GM18519 (cell line): ENCODE measurements around the gene OR2M3.
"Not testable (repeated sequence)": the region's sequence is repeated elsewhere in the genome, so short reads cannot be mapped to it uniquely, and the experiment has no call there.

Experiments
- ATAC-seq: cut with Tn5 transposase; IDR thresholded peaks from one replicate; pipeline ENCODE4 v1.9.1; 2021; ENCODE audit warnings: mild to moderate bottlenecking, moderate library complexity; ENCODE audit not compliant: unreplicated experiment, low FRiP score

Gene OR2M3, protein sequence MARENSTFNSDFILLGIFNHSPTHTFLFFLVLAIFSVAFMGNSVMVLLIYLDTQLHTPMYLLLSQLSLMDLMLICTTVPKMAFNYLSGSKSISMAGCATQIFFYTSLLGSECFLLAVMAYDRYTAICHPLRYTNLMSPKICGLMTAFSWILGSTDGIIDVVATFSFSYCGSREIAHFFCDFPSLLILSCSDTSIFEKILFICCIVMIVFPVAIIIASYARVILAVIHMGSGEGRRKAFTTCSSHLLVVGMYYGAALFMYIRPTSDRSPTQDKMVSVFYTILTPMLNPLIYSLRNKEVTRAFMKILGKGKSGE

DNA sequence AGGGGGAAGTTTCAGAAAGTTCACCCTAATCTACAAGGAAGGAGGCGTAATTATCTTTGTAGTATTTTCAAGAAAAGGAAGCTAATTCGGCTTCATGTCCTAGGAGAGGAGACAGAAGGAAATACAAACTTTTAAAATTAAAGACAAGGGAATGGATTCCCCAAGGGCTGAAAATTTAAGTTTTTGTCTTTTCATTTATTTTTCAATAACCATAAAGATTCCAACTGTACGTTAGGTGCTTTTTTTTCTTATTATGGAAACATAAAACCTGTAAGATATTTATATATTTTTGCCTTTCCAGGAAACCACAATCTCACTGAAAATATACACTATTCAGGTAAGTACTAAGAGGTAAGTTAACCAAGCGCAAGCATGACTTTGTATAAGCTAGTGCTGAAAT, at the start of gene OR2M3:
OR2M3 (plus strand) TSS at position 301 of the 400 bp plus-strand sequence. CDS start 5,803 bp downstream, outside the sequence.
- ATAC-seq = no peak

- no peak for ATAC-seq
These were observed 44.8 kb upstream of the OR2M3 start for GRCh38 chr1:248152056-248152827.

- no peak for ATAC-seq
These were observed 41.1 kb upstream of the OR2M3 start for GRCh38 chr1:248155927-248156326.

DNA sequence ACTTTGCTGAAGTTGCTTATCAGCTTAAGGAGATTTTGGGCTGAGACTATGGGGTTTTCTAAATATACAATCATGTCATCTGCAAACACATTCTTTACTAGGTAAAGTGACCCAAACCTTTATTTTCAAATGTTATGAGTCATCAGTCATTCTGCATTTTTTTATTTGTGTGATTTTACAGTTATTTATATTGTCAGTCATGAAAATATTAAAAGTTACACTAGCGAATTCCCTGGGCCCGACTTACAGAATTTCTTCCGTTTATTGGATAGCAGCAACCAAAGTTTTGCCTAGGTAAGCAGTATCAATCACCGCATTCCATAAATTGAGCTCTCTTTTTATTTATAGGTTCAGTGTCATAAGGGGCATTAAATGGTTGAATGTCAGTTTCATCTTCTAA, 38.3 kb upstream of the OR2M3 start:
- ATAC-seq = no peak

DNA sequence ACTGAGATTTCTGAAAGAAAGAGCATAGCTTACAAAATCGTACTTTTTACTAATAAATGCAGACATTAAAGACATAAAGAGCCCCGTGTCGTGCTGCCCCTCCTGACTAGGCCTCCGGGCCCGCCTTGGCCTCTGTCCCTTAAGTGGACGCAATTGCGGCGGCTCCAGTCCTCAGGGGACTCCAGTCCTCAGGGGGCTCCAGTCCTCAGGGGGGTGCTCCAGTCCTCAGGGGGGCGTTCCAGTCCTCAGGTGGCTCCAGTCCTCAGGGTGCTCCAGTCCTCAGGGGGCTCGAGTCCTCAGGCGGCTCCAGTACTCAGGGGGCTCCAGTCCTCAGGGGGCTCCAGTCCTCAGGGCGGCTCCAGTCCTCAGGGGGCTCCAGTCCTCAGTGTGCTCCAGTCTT, 33.0 kb upstream of the OR2M3 start:
- ATAC-seq = no peak

DNA sequence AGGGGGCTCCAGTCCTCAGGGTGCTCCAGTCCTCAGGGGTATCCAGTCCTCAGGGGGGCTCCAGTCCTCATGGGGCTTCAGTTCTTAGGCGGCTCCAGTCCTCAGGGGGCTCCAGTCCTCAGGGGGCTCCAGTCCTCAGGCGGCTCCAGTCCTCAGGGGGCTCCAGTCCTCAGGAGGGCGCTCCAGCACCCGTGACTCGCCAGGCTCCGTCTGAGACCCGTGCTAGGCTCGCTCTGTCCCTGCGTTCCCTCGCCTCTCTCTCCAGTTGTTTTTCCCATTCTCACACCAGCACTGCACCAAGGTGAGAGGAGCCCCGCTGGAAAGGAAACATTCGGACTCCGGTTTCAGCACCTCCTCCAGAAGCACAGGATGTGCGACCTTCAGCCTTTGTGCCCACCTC, 31.9 kb upstream of the OR2M3 start:
- ATAC-seq = no peak

GRCh38 chr1:248174521-248174920, 22.5 kb upstream of the OR2M3 start, which contains the start of gene OR2M2:
Gene OR2M2, plus strand, starts transcription at chr1:248174821. Its CDS starts 5,165 bp downstream, at chr1:248179986.
- ATAC-seq = no peak

- ATAC-seq = peak; percentile 64
These were observed 13.1 kb upstream of the OR2M3 start for GRCh38 chr1:248183996-248184395.

- no peak for ATAC-seq
These were observed 9.7 kb upstream of the OR2M3 start for GRCh38 chr1:248187363-248187762.

- no peak for ATAC-seq
These were observed 8.0 kb upstream of the OR2M3 start for GRCh38 chr1:248189026-248189425.

- ATAC-seq = no peak
These were observed 2.9 kb upstream of the OR2M3 start for GRCh38 chr1:248194117-248194516.

DNA sequence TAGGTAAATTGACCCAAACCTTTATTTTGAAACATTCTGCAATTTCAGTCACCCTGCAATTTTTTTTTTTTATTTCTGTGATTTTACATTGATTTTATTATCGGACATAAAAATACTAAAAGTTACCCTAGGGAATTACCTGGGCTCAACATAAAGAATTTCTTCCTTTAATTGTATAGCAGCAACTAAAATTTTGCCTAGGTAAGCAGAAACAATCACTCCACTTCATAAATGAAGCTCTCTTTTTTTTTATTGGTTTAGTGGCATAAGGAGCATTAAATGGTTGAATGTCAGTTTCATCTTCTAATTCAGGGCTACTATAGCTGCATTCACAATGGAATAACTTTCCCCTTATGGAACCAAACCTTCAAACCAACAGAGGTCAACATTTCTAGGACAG, 18.8 kb downstream of the OR2M3 start:
- ATAC-seq = no peak

DNA sequence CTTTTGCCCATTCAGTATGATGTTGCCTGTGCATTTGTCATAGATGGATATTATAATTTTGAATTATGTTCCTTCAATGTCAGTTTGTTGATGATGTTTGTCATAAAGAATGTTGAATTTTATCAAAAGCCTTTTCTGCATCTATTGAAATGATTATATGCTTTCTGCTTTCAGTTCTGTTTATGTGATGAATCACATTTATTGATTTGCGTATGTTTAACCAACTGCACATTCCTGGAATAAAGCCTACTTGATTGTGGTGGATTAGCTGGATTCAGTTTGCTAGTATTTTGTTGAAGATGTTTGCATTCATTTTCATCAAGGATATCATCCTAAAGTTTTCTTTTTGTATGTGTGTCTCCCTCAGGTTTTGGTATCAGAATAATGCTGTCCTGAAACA, 28.5 kb downstream of the OR2M3 start:
- no peak for ATAC-seq

- ATAC-seq = no peak
These were observed 32.4 kb downstream of the OR2M3 start for GRCh38 chr1:248229360-248229908.

DNA sequence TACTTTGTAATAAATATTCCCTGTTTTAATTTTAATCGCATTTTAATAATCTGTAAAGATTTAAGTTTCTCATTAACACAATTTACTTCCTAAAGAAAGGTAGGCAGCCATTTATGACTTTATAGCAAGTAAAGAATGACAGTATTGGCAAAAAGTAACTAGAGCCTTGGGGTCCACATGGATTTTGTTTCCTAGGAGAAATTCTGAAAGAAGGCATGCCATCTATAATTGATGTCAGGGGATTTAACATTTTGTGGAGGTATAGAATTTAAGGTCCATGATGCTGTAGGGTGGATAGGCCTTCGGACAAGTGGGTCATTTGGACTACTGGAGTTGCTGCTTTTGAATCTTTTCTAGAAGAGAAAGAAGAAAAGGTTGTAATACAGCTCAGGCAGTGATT, 34.1 kb downstream of the OR2M3 start, which contains the start of gene OR2M4:
OR2M4 (plus strand) TSS at position 301 of the 400 bp plus-strand sequence. CDS start 7,512 bp downstream, outside the sequence.
- ATAC-seq = no peak

DNA sequence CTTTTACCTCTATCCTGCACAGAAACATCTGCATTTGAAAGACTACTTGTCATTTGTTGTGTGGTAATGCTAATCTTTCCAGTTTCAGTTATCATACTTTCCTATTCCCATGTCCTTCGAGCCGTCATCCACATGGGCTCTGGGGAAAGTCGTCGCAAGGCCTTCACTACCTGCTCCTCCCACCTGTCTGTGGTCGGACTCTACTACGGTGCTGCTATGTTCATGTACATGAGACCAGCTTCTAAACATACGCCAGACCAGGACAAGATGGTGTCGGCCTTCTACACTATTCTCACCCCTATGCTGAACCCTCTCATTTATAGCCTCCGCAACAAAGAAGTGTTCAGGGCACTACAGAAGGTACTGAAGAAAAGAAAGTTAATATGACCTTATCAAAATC, 42.4 kb downstream of the OR2M3 start:
- ATAC-seq = no peak

DNA sequence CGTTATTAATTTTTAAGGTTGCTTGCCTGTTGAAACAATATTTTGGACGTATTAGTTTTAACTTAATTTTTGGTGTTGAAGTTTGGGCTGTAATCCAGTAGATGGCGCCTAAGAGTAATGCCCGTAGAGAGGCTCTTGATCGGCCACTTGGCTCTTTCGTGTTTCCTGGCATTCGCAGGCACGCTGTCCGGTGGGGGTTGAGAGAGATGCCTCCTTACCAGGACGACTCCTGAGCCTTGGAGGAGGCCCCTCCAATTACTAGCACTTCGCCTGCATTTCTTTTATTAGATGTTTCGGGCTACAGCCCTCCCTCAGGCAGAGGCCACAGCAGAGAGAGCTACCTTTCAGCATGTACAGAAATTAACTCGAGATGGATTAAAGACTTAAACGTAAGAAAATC, 46.1 kb downstream of the OR2M3 start:
- peak; percentile 84 for ATAC-seq

DNA sequence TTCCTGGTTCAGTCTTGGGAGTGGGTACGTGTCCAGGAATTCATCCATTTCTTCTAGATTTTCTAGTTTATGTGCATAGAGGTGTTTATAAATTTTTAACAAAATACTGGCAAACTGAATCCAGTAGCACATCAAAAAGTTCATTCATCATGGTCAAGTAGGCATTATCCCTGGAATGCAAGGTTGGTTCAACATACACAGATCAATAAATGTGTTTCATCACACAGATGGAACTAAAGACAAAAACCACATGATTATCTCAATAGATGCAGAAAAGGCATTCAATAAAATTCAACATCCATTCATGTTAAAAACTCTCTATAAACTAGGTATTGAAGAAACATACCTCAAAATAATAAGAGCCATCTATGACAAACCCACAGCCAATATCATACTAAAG, 62.2 kb downstream of the OR2M3 start:
- not testable (repeated sequence) for ATAC-seq
